Dedifferentiated amniotic fluid mesenchymal stem cell (primary cell): ENCODE results near the gene GAL.
"Not testable (repeated sequence)": the region's sequence is repeated elsewhere in the genome, so short reads cannot be mapped to it uniquely, and the experiment has no call there.

Experiments used
- DNase-seq: peaks from one replicate; pipeline ENCODE4 v3.0.0-alpha.2; 2016; ENCODE audit errors: extremely low spot score

Gene GAL, protein sequence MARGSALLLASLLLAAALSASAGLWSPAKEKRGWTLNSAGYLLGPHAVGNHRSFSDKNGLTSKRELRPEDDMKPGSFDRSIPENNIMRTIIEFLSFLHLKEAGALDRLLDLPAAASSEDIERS

DNA sequence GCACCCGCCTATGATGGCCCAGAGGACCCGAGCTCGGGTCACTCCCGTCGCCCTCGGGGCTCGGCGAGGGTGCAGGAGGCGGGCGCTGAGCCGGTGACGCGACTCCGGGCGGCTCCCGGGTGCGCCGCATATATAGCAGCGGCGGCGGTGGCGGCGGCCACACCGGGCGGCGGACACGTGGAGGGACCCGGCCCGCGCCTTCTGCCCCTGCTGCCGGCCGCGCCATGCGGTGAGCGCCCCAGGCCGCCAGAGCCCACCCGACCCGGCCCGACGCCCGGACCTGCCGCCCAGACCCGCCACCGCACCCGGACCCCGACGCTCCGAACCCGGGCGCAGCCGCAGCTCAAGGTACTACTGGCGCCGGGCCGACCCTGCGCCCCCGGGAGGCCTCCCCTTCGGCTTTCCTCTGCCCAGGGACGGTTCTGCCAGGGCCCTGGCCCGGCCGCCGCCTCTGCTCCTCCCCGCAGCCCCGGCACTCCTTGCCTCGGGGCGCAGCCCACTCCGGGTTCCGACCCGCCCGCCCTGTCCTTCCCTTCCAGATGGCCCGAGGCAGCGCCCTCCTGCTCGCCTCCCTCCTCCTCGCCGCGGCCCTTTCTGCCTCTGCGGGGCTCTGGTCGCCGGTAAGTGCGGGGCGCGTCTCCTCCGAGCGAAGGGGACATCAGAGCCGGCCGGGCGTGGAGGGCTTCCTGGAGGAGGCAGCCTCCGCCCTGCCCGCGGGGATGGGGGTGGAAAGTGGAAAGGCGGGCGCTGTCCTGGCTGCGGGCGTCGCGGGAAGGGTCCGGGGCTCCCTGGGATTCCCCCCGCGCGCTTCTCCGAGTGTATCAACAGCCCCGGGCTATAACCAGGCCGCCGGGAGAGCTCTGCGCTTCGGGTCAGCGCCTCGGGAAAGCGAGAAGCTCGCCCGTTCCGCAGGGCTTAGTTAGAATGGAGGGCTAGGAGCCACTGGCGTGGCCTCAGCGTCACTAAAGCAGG, at the start of gene GAL:
Gene GAL, plus strand, starts transcription at position 160 of the 972 bp plus-strand sequence. Its CDS starts 380 bp downstream, at position 540.
- no peak for DNase-seq

DNA sequence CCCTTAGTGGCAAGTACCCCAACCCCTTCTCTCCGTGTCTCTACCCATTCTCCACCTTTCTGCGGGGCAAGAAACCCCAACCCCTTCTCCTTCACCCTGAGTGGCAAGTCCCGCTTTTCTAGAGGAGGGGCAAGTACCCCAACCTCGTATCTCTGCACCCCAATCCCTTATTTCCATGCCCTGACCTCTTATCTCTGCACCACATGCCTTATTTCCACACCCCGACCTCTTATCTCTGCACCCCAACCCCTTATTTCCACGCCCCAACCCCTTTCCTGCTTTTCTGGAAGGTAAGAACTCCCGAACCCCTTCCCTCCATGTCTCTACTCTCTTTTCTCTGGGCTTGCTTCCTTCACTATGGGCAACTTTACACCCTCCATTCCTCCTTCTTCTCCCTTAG, 49.7 kb upstream of the GAL start:
- not testable (repeated sequence) for DNase-seq

DNA sequence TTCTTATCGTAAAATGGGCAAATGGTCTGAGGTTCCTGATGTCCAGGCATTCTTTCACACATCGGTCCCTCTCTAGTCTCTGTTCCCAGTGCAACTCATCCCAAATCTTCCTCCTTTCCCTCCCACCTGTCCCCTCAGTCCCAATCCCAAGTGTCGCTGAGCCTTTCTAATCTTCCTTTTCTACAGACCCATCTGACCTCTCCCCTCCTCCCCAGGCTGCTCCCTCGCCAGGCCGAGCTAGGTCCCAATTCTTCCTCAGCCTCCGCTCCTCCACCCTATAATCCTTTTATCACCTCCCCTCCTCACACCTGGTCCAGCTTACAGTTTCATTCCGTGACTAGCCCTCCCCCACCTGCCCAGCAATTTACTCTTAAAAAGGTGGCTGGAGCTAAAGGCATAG, 49.2 kb upstream of the GAL start:
- DNase-seq: not testable (repeated sequence)

- not testable (repeated sequence) for DNase-seq
Measured at GRCh38 chr11:68635883-68636282, 48.5 kb upstream of the GAL start.

DNA sequence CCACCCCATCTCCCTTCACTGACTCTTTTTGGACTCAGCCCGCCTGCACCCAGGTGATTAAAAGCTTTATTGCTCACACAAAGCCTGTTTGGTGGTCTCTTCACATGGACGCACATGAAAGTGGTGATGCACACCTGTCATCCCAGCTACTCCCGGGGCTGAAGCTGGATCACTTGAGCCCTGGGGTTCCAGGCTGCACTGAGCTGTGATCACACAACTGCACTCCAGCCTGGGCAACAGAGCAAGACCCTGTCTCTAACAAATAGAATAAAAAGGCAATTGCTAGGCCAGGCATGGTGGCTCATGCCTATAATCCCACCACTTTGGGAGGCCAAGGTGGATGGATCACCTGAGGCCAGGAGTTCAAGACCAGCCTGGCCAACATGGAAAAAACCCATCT, 45.0 kb upstream of the GAL start:
- not testable (repeated sequence) for DNase-seq

DNA sequence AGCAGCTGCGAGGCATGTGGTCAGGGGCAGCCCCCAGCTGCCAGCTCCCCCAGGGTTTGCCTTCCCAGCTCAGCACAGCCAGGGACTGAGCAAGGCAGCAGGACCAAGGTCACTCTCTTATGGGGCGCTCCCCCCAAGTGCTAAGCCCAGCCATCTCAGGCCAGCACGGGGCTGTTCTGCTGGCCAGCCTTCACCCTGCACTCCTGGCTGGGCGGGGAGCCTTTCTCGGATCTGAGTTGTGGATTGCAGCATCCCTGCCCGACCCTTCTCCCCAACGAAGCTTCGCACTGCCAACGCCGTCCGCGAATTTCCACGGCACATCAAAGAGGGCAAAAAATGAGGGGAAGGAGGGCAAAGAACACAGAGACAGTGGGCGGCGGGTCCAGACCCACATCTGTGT, 42.5 kb upstream of the GAL start:
- DNase-seq: no peak

GRCh38 chr11:68643585-68643984, 40.8 kb upstream of the GAL start:
- no peak for DNase-seq

GRCh38 chr11:68646832-68647231, 37.5 kb upstream of the GAL start:
- no peak for DNase-seq

DNA sequence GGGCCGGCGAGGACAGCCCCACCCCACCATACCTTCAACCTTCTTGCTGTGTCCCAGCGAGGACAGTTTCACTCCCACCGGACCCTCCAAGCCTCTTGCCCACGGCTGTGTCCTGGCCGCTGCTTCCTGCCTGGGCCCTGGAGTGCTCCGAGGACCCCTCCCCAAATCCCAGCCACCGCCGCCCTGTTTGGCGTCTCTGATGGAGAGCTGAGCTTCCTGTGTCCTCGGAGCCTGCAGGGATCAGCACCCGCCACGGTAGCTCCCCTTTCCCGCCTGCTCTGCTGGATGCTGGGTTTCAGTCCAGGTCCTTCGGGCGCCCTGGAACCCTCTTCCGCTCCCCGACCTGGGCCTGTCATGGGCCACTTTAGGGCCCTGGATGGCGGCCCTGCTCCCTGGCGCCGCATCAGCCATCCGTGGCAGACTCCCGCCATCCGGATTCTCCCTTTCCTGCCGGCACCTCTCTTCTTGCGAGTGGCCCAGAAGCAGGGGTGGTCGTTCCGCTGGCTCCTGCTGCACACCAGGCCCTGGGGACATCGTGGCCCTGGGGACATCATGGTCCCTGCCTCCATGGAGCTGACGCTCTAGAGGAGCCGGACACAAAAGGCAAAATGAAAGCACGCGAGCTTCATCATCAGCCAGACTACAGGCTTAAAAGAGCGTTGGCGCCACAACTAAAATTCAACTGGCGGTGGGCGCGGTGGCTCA, 34.3 kb upstream of the GAL start:
- no peak for DNase-seq

- no peak for DNase-seq
Measured at GRCh38 chr11:68650801-68651200, 33.5 kb upstream of the GAL start.

- no peak for DNase-seq
Measured at GRCh38 chr11:68651208-68651984, 32.9 kb upstream of the GAL start.

GRCh38 chr11:68651985-68652682, 32.2 kb upstream of the GAL start:
- no peak for DNase-seq

GRCh38 chr11:68652683-68653156, 31.6 kb upstream of the GAL start:
- DNase-seq: no peak

GRCh38 chr11:68653486-68654430, 30.6 kb upstream of the GAL start:
- DNase-seq: no peak

DNA sequence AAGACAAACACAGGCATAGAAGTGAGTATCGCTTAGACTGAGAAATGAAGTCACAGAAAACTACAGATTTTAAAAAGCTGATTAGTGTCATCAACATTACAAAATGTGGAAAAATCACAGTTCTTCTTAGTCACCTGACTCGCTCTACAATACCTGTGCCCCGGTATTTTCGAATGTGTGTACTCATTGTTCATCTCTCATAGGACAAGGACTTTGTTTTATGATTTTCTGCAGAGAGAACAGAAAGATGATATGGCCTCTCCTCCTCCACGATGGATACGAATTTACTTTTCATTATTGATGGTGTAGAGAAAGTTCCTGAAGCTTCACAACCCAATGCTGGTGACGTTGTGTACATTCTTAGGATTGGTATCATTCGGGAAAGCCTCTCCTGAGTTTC, 29.4 kb upstream of the GAL start:
- no peak for DNase-seq

GRCh38 chr11:68655406-68655805, 28.9 kb upstream of the GAL start:
- DNase-seq: no peak

DNA sequence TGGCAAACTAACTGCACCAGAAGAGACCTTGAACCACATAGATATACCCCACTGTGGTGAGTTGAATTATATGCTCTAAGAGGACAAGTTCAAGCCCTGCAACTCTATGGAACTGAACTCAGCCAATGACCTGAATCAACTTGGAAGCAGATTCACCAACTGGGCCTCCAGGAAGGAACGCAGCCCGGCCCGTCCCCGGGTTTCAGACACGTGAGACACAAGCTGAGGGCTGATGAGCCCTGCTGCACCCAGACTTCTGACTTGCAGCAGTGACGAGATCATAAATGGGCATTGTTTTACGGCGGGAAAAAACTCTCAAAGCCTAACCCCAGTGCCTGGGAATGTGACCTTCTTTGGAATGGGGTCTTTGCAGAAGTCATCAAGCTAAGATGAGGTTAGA, 28.5 kb upstream of the GAL start:
- DNase-seq: no peak

DNA sequence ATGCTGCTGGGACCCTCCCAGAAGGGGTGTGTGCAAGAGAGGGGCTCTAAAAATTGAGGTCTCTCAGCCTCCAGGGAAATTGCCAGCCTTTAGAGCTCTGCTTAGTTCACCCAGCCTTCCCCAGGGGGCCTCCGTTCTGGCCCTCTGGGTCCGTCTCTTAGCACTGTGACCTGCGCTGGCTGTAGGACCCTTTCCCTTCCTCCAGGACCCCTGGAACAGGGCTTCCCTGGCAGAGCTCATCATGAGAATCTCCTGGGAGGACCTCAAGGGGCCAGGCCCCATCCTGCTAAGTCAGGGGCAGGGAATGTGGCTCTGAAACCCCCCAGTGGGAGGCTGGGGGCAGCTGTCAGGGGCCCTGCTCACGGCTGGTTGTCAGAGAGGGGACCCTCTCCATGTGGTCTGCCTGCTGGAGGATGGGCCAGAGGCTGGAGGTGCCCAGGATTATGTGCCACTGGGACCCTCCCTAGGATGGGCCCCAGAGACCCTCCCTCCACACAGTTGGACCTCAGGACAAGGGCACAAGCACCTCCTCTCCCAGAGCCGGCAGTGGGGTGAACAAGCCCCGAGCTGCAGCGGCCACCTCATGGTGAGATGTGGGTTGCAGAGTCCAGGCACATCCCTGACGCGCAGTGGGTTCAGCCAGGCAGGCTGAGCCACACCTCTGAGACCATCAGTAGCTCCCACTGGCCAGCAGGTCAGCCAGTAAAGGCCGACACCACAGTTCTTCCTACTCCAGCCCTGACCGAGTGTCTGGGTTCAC, 27.1 kb upstream of the GAL start:
- no peak for DNase-seq

- no peak for DNase-seq
Measured at GRCh38 chr11:68658097-68658496, 26.2 kb upstream of the GAL start.
